ENCODE data around the gene SEMA3E.

DNA sequence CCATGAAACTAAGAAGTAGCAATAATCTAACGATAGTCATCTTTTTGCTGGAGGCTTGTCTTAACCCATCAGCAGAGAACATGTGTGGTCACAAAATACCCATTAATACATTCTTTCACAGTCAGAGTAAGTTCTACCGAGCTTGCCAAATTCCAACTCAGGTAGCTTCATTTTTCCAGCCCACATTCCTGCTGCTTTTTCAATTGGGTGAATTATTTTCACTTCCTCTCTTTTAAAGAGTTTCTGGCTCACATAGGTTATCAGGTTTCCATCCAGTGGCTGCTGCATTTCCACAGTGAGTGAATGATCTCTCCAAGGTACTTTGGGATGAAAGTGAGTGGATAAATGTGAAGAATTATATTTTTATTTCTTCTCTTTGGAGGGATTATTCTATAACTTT is 233.1 kb downstream of the SEMA3E start:
- TF ChIP-seq POLR2A (IDR thresholded peaks at IDR 0.05), result no peak
- TF ChIP-seq POLR2AphosphoS5 (IDR thresholded peaks at IDR 0.05), result no peak
- TF ChIP-seq, protein P1, sequence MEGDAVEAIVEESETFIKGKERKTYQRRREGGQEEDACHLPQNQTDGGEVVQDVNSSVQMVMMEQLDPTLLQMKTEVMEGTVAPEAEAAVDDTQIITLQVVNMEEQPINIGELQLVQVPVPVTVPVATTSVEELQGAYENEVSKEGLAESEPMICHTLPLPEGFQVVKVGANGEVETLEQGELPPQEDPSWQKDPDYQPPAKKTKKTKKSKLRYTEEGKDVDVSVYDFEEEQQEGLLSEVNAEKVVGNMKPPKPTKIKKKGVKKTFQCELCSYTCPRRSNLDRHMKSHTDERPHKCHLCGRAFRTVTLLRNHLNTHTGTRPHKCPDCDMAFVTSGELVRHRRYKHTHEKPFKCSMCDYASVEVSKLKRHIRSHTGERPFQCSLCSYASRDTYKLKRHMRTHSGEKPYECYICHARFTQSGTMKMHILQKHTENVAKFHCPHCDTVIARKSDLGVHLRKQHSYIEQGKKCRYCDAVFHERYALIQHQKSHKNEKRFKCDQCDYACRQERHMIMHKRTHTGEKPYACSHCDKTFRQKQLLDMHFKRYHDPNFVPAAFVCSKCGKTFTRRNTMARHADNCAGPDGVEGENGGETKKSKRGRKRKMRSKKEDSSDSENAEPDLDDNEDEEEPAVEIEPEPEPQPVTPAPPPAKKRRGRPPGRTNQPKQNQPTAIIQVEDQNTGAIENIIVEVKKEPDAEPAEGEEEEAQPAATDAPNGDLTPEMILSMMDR (IDR thresholded peaks at IDR 0.05), result no peak
